ENCODE results near the gene BCL2L12.
"Not testable (repeated sequence)": the region's sequence is repeated elsewhere in the genome, so short reads cannot be mapped to it uniquely, and the experiment has no call there.

BCL2L12 gene, protein sequence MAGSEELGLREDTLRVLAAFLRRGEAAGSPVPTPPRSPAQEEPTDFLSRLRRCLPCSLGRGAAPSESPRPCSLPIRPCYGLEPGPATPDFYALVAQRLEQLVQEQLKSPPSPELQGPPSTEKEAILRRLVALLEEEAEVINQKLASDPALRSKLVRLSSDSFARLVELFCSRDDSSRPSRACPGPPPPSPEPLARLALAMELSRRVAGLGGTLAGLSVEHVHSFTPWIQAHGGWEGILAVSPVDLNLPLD

GRCh38 chr19:49665351-49666119 is at the start of gene BCL2L12, which contains the start of gene IRF3:
Gene BCL2L12, plus strand, starts transcription at chr19:49665933. Its CDS starts 760 bp downstream, at chr19:49666693.
Gene IRF3, minus strand, starts transcription at chr19:49665857. Its CDS starts 1,019 bp downstream, at chr19:49664838.
- peak; percentile 99 for DNase-seq

- DNase-seq, result no peak
Measured at GRCh38 chr19:49616532-49616931, 49.2 kb upstream of the BCL2L12 start.

DNA sequence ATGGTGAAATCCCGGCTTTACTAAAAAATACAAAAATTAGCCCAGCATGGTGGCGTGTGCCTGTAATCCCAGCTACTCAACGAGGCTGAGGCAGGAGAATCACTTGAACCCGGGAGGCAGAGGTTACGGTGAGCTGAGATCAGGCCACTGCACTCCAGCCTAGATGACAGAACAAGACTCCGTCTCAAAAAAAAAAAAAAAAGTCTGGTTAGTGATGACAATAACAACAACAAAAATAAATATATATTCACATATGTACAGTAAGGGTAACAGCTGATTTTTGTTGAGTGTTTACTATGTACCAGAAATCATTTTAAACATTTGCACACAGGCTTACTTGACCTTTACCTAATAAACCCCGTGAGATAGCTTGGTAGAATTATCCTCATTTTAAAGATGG is 48.8 kb upstream of the BCL2L12 start:
- no peak for DNase-seq

- DNase-seq, result not testable (repeated sequence)
Measured at GRCh38 chr19:49617860-49618259, 47.9 kb upstream of the BCL2L12 start.

GRCh38 chr19:49624967-49625910 is 40.5 kb upstream of the BCL2L12 start:
- no peak for DNase-seq

- DNase-seq, result no peak
Measured at GRCh38 chr19:49626226-49626625, 39.5 kb upstream of the BCL2L12 start.

DNA sequence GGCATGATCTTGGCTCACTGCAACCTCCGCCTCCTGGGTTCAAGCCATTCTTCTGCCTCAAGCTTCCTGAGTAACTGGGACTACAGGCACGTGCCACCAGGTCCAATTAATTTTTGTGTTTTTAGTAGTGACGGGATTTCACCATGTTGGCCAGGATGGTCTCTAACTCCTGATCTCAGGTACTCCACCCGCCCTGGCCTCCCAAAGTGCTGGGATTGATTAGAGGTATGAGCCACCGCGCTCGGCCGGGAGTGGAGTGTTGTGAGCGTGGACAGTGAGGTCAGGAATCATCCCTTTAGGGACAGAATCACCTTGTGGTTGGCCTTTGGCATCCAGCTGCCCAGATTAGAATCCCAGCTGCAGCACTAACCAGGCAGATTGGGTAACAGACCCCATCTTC is 36.1 kb upstream of the BCL2L12 start:
- no peak for DNase-seq

- no peak for DNase-seq
Measured at GRCh38 chr19:49631014-49631588, 34.6 kb upstream of the BCL2L12 start.

DNA sequence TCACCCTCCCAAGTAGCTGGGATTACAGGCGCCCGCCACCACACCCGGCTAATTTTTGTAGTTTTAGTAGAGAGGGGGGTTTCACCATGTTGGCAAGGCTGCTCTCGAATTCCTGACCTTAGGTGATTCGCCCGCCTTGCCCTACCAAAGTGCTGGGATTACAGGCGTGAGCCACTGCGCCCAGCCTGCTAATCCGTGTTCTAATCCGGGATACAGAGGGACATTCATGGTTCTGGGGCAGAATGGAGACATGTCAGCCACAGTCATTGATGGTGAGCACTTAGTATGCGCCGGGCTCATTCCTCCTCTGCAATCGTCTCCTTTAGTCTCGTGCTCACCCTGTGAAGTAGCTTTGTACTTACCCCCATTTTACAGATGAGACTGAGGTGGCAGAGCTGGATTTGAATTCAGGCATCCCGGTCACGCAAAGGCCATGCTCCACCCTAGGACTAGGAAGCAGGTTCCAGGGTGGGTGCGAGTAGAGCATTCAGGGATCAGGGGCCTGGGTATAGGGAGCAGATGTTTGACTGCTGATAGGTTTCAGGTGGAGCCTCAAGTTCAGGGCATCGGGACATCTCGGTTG is 34.0 kb upstream of the BCL2L12 start:
- no peak for DNase-seq

- no peak for DNase-seq
Measured at GRCh38 chr19:49632576-49632975, 33.2 kb upstream of the BCL2L12 start.

GRCh38 chr19:49633273-49633672 is 32.5 kb upstream of the BCL2L12 start:
- DNase-seq, result not testable (repeated sequence)

DNA sequence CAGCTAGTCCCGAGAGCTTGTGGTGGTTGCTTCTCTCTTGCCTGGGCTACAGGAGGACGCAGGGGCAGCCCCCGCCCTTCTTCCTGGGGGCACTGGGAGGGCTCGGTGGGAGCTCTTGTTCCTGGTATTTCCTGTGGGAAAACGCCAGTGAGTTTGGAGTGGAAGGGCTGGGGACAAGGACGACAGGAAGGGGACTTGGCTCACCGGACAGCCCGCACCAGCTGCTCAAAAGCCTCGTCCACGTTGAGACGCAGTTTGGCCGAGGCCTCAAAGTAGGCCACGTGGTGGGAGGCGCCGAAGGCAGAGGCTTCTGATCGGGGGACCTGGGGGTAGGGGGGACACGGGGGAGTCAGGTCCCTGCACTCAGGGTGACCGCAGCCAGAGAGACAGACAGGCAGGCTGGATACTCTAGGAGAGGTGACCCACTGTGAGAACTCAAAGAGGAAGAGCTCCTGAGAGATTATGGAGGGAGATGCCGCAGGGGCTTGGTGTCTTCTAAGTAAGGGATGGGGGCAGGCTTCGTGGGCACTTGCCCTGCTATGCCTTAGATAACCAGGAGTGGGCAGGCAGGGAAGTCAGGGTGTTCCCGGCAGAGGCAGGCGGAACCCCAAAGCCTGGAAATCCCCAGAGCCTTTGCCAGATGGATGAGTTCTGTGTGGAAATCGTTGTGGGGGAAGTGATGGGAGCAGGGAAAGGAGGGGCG is 30.1 kb upstream of the BCL2L12 start:
- DNase-seq, result no peak

DNA sequence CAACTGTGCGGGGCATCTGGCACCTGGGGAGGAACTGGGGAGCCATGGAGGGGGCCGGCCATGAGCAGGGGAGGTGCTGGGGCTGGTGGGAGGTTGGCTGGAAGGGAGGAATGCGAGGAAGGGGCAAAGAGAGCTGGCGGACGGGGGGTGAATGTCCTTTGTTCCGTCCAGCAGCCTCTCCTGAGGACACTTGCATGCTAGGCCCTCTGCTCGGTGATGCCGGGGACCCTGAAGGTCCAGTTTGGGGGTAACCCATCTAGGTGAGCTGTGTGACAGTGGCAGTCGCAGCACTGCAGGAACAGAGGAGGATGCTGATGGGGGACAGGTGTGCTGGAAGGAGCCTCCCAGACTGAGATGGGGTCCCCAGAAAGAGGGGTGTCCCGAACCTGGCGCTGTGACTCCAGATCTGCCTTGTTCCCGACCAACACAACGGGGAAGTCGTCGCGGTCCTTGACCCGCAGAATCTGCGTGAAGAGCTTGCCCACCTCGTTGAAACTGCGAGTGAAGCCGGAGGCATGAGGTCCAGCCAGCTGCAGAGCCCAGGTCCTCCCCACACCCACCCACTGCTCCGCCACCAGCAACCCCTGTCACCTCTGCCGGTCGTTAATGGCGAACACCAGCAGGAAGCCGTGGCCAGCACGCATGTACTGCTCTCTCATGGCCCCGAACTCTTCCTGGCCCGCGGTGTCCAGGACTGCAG is 29.4 kb upstream of the BCL2L12 start:
- DNase-seq, result no peak

- no peak for DNase-seq
Measured at GRCh38 chr19:49637821-49638738, 27.7 kb upstream of the BCL2L12 start.

DNA sequence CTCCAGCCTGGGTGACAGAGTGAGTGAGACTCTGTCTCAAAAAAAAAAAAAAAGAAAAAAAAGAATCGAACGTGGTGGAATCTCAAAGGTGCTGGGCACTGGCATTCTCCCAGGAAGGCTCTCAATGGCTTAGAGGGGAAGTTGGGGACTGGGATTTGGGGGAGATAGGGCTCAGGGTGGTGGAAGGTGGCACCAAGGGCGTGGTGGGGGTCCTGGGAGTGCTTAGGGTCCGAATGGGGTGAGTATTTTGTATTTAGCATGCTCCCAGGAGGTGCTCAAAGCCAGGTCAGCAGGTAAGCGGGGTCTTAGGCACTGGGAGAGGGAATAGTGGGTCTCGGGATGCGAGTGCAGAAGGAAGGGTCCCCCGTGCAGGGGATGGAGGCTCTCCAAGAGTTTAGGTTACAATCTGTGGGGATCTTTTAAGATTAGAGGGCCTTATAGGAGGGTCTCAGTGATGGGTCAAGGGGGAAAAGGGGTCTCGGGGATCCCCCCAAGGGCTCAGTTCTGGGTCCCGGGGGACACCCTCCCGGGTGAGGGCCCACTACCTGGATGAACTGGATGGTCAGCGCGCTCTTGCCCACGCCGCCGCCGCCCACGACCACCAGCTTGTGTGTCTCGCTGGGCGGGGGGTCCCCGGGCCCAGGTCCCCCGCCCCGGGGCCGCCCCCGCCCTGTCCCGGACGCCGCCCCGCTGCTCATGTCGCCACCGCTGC is 26.2 kb upstream of the BCL2L12 start:
- no peak for DNase-seq

GRCh38 chr19:49640113-49640898 is 25.4 kb upstream of the BCL2L12 start, which contains the start of gene RRAS:
Gene RRAS, minus strand, starts transcription at chr19:49640143. Its CDS starts 45 bp downstream, at chr19:49640098.
- DNase-seq, result peak; percentile 100

DNA sequence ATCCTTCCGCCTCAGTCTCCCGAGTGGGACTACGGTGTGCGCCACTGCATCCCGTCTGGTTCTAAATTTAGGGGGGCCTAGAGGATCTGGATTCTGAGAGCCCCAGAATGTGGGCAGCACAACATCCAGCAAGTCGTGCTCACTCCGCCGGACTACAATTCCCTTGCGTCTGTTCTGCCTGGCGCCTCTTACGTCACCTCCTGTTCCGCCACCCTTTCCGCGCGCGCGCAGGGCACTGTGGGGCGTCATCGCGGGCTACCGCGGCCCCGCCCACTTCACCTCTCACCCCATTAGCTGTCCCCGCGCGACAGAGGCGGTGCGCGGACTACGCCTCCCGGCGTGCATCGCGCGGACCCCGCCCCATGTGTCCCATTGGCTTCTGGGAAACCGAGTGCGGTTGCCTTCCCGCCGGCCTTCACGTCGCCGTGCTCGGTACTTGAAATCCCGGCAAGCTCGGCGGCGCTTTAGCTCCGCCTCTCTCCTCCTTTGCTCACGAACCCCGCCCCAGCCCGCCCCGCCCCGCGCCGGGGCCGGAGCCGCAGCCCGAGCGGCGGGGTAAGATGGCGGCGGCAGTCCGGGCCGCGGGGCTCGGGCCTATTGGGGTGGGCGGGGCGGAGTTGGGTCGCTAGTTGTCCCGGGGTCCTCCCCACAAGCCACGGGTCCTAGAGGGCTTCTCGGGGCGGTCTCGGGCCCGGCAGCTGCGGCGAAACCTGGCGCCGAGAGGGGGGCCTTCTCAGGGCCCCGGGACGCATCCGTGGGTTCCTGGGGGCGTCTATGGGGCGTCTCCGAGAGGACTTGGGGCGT is 23.8 kb upstream of the BCL2L12 start, which contains the start of gene SCAF1:
Gene SCAF1 (plus strand): TSS at position 522 of the 804 bp plus-strand sequence. CDS start 2,818 bp downstream, outside the sequence.
- peak; percentile 100 for DNase-seq
